GM12892 (cell line): ENCODE measurements around the gene CHCHD3.

Source experiments
- DNase-seq: peaks from one replicate; pipeline ENCODE4 v3.0.0; 2011; ENCODE audit not compliant: insufficient read length
- FAIRE-seq: peaks from 2 replicates; lab custom pipeline; 2011; peaks lifted over from hg19 to GRCh38; lab: Jason Lieb, UNC
- POLR2A ChIP-seq: IDR thresholded peaks from 2 replicates; pipeline ENCODE4 v1.6.1; 2011; ENCODE audit warnings: low read depth, low read length, control low read depth
- POLR2AphosphoS5 ChIP-seq: IDR thresholded peaks from 2 replicates; pipeline ENCODE4 v1.6.1; 2011; ENCODE audit warnings: low read depth, low read length, control low read depth
- TAF1 ChIP-seq: IDR thresholded peaks from 2 replicates; pipeline ENCODE4 v1.6.1; 2011; ENCODE audit warnings: low read depth, mild to moderate bottlenecking, control low read depth, low read length, borderline replicate concordance

The CHCHD3 gene

DNA sequence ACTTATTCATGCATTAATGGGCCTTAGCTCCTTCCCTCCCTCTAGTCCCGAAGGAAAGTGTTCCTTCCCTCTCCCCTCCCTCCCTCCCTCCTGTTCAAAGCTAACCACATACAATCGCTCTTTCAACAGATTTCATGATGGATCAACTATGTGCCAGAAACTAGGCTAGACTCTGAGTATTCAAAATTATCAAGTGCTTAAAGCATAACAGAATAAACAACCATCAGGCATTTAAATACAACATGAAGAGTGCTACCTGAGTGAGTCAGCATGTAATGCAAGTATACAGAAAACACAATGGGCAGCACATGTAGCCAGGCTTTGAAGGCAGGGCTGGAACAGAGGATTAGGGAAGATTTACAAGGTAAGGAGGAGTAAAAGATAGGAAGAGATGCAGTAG is 11.3 kb downstream of the CHCHD3 start:
- TF ChIP-seq POLR2A (no peak), POLR2AphosphoS5 (no peak), TAF1 (no peak)
- FAIRE-seq (no peak), DNase-seq (no peak)

DNA sequence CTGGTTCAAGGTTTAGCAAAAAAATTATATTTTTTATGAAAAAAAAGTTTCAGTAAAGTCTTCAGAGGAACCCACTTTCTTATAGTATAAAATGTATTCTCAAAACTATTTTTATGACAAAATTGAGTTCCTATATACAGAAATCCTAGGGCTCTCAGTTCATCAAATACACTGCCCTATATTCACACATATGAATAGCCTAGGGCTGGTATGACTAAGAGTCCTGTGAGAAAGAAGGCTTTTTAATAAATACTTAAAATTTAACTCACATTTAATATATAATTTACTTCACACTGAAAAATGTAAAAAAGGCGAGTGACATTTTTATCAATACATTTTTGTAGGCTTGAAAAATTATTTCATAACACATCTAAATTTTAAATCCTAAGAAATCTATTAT is 16.6 kb downstream of the CHCHD3 start:
- TF ChIP-seq TAF1, result no peak
- TF ChIP-seq POLR2A, result no peak
- TF ChIP-seq POLR2AphosphoS5, result no peak
- FAIRE-seq (no peak), DNase-seq (no peak)

DNA sequence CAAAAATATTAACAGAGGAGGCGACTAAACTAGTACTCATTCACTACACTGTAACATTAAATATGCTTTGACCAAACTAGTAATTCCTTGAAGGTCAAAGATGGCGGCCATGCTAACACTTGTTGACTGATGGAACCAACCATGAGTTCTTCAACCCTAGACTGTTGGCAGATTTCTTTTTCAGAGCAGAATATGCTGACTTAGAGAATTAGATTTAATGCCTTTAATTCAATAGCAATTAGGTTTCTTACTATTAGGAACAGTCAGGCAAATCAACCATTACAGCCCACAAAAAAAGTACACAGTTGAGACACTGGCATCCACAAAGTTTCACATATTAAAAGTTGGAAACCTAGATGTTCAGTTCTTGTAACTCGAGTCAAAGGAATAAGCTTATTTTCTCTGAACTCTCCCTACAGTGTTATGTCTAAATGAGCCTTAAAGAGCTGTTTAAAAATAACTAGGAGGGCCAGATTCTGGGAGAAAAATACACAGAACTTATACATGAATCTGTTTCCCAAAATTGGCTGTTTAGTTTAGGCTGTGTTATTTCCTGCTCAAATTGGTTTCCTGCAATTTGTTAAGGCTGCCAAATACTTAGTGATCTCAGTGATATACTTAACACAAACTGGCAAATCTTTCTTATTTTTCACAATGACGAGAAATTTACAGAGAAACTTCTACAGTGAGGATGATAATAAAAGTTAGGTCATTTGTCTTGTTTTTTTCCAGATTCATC is 17.6 kb downstream of the CHCHD3 start:
- TF ChIP-seq POLR2A, result no peak
- TF ChIP-seq TAF1, result no peak
- no peak for TF ChIP-seq POLR2AphosphoS5
- FAIRE-seq (no peak), DNase-seq (no peak)

DNA sequence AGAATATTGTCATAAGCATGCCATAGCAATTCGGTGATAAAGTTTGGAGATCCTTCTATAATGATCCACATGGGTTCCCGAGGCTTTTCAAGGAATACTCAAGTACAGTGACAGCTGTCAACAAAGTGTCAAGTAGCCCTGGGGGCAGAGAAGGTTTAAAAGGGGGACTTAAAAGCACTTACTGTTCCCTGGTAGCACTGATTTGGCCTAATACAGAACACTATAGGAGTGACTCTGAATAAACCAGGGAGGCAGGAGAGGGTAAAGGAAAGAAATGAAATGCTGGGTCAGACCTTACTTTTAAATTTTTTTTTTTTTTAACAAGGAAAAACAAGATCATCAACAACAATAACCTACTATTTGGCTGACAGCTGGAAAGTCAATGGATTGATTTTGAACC is 20.1 kb downstream of the CHCHD3 start:
- DNase-seq (no peak), FAIRE-seq (no peak)

DNA sequence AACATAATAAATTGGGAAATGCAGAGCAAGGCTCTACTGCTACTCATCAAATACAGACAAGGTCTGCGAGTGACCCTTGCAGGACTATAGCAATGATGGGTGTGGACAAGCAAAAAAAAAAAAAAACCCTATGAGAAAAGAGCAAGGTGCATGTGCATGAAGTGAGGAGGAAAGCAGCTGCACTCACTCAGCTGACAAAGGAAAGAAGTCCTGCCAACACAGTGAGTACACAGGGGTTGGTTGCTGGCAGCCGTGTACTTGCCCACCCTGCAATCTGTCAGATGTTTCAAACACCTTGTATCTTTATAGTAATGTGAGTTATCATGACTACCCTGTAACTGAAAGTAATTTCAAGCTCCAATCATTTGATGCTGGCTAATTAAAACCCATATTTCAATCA is 20.5 kb downstream of the CHCHD3 start:
- FAIRE-seq (no peak), DNase-seq (no peak)

More for the DNA sequence above, 20.1 kb downstream of the CHCHD3 start:
- TF ChIP-seq POLR2A (no peak), POLR2AphosphoS5 (no peak), TAF1 (no peak)

DNA sequence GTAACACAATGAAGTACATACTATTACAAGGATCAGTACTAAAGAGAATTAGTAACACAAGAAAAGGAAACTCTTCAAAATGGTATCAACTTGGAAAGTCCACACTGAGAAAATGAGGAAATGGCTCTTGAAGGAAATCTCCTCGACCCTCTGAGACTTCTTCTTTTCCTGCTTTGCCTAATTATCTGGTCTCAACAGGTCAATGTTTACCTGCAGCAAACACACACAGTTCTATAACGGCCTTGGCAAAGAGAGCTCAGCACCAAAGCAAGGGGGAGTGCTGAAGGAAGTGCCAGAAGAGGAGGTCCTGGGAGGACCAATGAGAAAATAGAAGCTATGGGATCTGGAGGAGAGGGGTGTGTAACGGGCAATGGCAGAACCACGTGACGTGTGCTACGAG is 21.9 kb downstream of the CHCHD3 start:
- no peak for DNase-seq
- TF ChIP-seq TAF1, result no peak
- TF ChIP-seq POLR2A, result no peak

More for the DNA sequence above, 20.5 kb downstream of the CHCHD3 start:
- TF ChIP-seq POLR2A (no peak), POLR2AphosphoS5 (no peak), TAF1 (no peak)

DNA sequence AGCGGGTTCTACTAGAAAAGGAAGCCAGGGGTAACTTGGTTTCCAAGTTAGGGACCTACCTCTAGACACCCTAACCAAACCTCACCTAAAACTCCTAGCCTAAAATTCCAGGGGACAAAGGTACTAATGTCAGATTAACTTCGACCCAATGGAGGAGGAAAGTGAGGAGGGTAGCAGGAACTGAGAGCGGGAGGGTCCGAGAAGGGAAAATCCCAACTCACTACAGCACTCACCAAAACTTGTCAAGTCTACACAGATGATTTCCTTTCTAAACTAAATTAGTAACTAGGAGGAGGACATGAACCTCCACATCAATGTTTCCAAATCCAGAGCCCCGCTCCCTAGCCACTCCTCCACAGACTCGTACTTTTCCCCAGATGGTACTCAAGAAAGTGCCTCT is 22.6 kb downstream of the CHCHD3 start:
- no peak for DNase-seq

More for the DNA sequence above, 21.9 kb downstream of the CHCHD3 start:
- FAIRE-seq, result no peak

DNA sequence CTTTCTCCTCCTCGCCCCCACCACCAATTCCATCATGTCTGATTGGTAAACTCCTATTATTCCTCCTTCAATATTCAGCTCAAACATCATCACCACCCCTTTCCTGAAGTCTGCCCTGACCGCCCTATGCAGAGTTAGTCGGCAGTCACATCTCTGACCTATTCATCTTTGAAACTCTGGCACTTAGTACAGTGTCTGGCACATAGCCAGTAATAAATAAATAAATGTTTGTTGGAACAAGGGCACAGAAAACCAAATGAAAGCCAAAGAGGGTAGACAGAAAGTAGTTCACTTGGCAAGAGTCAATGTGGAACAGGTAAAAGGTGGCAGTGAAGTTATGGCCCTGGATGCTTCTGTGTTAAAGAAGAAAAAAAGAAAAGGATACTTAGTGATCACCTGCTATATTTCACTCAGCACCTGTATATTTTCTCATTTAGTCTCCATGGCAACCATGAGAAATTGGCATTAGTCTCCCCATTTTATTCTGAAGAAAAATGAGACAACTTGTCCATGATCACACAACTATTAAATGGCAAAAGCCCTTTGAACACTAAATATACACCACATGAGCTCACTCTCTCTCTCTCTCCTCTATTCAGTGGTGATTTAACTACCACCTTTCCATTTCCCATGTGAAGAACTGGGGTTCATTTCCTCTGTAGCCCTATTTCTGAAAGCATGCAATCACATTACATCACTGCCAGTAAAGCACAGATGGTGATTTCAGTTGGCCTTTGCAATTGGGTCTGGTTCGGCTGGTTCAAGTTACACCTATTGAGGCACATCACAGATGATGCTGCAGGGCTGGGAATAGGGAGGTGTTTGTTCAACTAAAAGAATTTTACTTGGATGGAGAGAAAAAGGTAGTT is 25.3 kb downstream of the CHCHD3 start:
- DNase-seq (no peak), FAIRE-seq (no peak)
- TF ChIP-seq POLR2AphosphoS5 (no peak), TAF1 (no peak), POLR2A (no peak)

More for the DNA sequence above, 22.6 kb downstream of the CHCHD3 start:
- FAIRE-seq, result no peak
- TF ChIP-seq POLR2AphosphoS5, result no peak
- no peak for TF ChIP-seq POLR2A
- TF ChIP-seq TAF1, result no peak

DNA sequence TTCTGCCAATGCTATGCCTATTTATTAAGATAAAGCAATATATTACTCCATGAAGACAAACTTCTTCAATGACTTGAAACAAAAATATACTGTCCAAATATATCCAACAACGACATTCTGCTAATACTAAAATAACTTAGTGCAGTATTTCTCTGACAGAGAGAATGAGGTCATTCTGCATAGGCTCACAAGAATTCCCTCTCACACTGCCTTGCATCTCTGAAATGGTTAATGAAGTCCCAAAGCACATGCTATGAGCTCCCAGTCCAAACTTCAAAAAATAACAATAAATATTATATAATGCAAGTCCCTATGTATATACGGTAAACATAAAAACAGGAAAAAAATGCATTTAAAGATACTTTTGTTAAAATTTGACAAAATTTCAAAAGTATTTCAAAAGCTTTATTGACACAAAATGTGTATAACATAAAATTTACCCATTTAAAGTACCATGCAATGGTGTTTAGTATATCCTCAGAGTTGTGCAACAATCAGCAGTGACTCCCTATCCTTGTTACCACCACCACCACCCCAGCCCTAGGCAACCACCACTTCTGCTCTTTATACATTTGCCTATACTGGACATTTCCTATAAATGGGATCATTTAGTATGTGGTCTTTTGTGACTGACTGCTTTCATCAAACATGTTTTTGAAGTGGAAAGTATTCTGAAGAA is 27.6 kb downstream of the CHCHD3 start:
- TF ChIP-seq TAF1 (no peak), POLR2AphosphoS5 (no peak)
- no peak for DNase-seq
- no peak for FAIRE-seq

DNA sequence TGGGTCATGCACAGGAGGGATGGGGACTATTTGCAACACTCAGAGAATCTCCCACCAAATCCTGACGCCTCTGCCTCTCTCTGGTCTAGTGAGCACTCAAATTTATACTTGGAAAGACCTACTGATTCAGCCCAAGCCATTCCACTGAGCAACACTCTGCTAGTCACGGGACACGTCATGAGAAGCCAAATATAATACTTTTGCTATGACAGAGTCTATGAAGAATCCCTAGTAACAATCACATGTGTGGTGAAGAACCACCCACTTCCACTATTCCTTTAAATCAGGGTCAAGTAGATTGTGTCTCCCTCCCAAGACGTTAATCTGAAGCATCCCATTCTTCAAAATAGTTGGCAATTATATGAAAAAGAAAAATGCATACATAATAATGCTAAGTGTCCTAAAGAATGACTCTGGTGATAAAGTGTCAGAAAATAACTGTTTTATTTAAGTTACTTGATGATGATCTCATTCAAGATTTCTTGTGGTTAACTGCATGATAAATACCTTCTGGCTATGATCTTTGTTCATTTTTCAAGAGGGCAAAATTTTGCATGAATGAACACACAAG is 28.5 kb downstream of the CHCHD3 start:
- TF ChIP-seq TAF1, result no peak
- TF ChIP-seq POLR2AphosphoS5, result no peak
- no peak for TF ChIP-seq POLR2A
- FAIRE-seq (no peak), DNase-seq (no peak)

DNA sequence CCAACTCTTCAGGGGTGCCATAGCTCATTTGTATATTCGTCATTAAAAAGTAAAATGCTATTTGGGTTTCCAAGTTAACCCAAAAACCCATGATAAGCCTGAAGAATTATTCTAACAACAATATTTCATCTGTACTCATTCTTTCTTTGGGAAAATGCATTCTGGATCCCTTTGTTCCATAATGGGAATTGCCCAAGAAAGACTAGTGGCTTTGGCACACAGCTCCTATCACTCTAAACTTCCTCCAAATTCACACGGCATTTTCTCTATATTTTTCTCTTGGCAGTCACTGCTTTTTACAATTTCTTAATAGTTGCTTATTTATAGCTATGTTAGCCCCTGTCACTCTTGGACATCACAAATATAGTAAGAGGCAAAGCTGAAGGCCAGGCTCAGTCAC is 29.1 kb downstream of the CHCHD3 start:
- no peak for FAIRE-seq
- no peak for TF ChIP-seq POLR2A
- no peak for TF ChIP-seq POLR2AphosphoS5
- no peak for TF ChIP-seq TAF1
- no peak for DNase-seq

DNA sequence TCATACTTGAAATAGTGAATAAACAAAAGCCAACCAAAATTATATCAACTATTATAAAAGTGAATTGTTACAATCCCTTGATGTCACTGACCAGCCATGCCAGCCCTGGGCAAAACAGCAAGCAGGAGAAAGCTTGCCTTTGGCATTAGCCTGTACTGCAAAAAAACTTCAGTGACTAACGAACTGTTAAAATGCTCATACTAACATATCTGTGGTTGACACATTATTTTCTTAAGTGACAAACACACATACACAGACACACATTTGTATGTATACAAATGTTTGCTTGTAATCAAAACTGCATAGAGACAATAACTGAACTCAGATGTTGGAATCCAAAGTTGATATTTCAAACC is 29.5 kb downstream of the CHCHD3 start:
- TF ChIP-seq TAF1 (no peak), POLR2A (no peak), POLR2AphosphoS5 (no peak)
- DNase-seq, result no peak

More for the DNA sequence above, 29.5 kb downstream of the CHCHD3 start:
- no peak for FAIRE-seq
